Stomach smooth muscle (tissue), 2 donors: ENCODE results near the gene CD80.
"Not testable (repeated sequence)": the region's sequence is repeated elsewhere in the genome, so short reads cannot be mapped to it uniquely, and the experiment has no call there.

Experiments used
- H3K27ac ChIP-seq: one replicate; pipeline ENCODE4 v1.7.0; 2013; ENCODE audit warnings: mild to moderate bottlenecking, low read length, inconsistent platforms
- H3K27me3 ChIP-seq, 2 donors: one replicate each; pipeline ENCODE4 v1.7.0; 2013; ENCODE audit warnings: low read length in 2 of 2; ENCODE audit not compliant: insufficient read depth in 2 of 2, control insufficient read depth in 1 of 2
- H3K36me3 ChIP-seq, 2 donors: one replicate each; pipeline ENCODE4 v1.7.0; 2013; ENCODE audit warnings: low read length in 2 of 2; ENCODE audit not compliant: control insufficient read depth in 2 of 2, insufficient read depth in 2 of 2
- H3K4me1 ChIP-seq: one replicate; pipeline ENCODE4 v1.7.0; 2013; ENCODE audit warnings: low read length; ENCODE audit not compliant: control insufficient read depth, insufficient read depth
- H3K4me3 ChIP-seq, 2 donors: one replicate each; pipeline ENCODE4 v1.7.0; 2013; ENCODE audit warnings: low read length in 2 of 2
- H3K9ac ChIP-seq, 2 donors: one replicate each; pipeline ENCODE4 v1.7.0; 2013; ENCODE audit warnings: low read length in 2 of 2, mild to moderate bottlenecking in 1 of 2
- H3K9me3 ChIP-seq, 2 donors: one replicate each; pipeline ENCODE4 v1.7.0; 2013; ENCODE audit warnings: low read length in 2 of 2; ENCODE audit not compliant: control insufficient read depth in 2 of 2
- donor health status: healthy.
- donor health status: Pancreatic carcinoma.

The CD80 gene

GRCh38 chr3:119582178-119582577, 22.8 kb upstream of the CD80 start:
- Histone ChIP-seq H3K4me1 (peaks cover 8% of the 10 kb centered on the region), H3K9me3 (no peaks in the 10 kb centered on the region), H3K9ac (no peak overlapping the region), H3K27me3 (no peaks in the 10 kb centered on the region), H3K27ac (no peak overlapping the region), H3K4me3 (no peak overlapping the region), H3K36me3 (peaks cover 0 to 4% of the 10 kb centered on the region in 2 donors)

- Histone ChIP-seq H3K9me3 (no peaks in the 10 kb centered on the region), H3K27me3 (no peaks in the 10 kb centered on the region), H3K4me3 (peak overlapping the region; percentile 77 to 80), H3K4me1 (peaks cover 8% of the 10 kb centered on the region), H3K27ac (peak overlapping the region; percentile 91), H3K9ac (peak overlapping the region; percentile 83 to 95), H3K36me3 (no peaks in the 10 kb centered on the region)
These were observed 20.8 kb upstream of the CD80 start for GRCh38 chr3:119580067-119580760.

- Histone ChIP-seq H3K27ac (peak within 1 kb of the TSS; percentile 91), H3K9ac (peak within 1 kb of the TSS; percentile 83 to 95), H3K4me3 (peak within 1 kb of the TSS; percentile 77 to 80), H3K27me3 (no peaks in the 10 kb centered on the region), H3K36me3 (no peaks in the 10 kb centered on the region), H3K9me3 (no peaks in the 10 kb centered on the region), H3K4me1 (peaks cover 8% of the 10 kb centered on the region)
These were observed 20.1 kb upstream of the CD80 start, which contains the start of gene ADPRH for GRCh38 chr3:119579366-119580066. Gene ADPRH (plus strand): TSS chr3:119579492. CDS start chr3:119582170, 2,678 bp downstream.

- Histone ChIP-seq H3K27ac (no peak overlapping the region), H3K4me1 (peaks cover 5% of the 10 kb centered on the region), H3K4me3 (no peak overlapping the region), H3K36me3 (no peaks in the 10 kb centered on the region), H3K9ac (no peak overlapping the region), H3K9me3 (no peaks in the 10 kb centered on the region), H3K27me3 (no peaks in the 10 kb centered on the region)
These were observed 16.1 kb upstream of the CD80 start for GRCh38 chr3:119575507-119575906.

GRCh38 chr3:119571688-119572087, 12.3 kb upstream of the CD80 start:
- H3K9me3 ChIP-seq = no peaks in the 10 kb centered on the region
- no peak overlapping the region for H3K27ac ChIP-seq
- no peaks in the 10 kb centered on the region for H3K36me3 ChIP-seq
- no peak overlapping the region for H3K9ac ChIP-seq
- no peak overlapping the region for H3K4me3 ChIP-seq
- no peaks in the 10 kb centered on the region for H3K27me3 ChIP-seq
- H3K4me1 ChIP-seq = no peaks in the 10 kb centered on the region

- no peak overlapping the region for H3K27ac ChIP-seq
- H3K4me3 ChIP-seq = no peak overlapping the region
- H3K9ac ChIP-seq = no peak overlapping the region
- H3K36me3 ChIP-seq = no peaks in the 10 kb centered on the region
- H3K27me3 ChIP-seq = no peaks in the 10 kb centered on the region
- no peaks in the 10 kb centered on the region for H3K4me1 ChIP-seq
- no peaks in the 10 kb centered on the region for H3K9me3 ChIP-seq
These were observed 11.8 kb upstream of the CD80 start for GRCh38 chr3:119571230-119571629.

- Histone ChIP-seq H3K27ac (no peak overlapping the region), H3K4me3 (no peak overlapping the region), H3K27me3 (no peaks in the 10 kb centered on the region), H3K9me3 (no peaks in the 10 kb centered on the region), H3K36me3 (no peaks in the 10 kb centered on the region), H3K9ac (no peak overlapping the region), H3K4me1 (no peaks in the 10 kb centered on the region)
These were observed 10.8 kb upstream of the CD80 start for GRCh38 chr3:119570229-119570628.

GRCh38 chr3:119569156-119569555, 9.7 kb upstream of the CD80 start:
- H3K9me3 ChIP-seq = no peaks in the 10 kb centered on the region
- H3K9ac ChIP-seq = no peak overlapping the region
- no peaks in the 10 kb centered on the region for H3K27me3 ChIP-seq
- H3K4me3 ChIP-seq = no peak overlapping the region
- H3K36me3 ChIP-seq = no peaks in the 10 kb centered on the region
- no peak overlapping the region for H3K27ac ChIP-seq
- H3K4me1 ChIP-seq = no peaks in the 10 kb centered on the region

- H3K27me3 ChIP-seq, H3K9ac ChIP-seq, H3K4me3 ChIP-seq, H3K9me3 ChIP-seq, H3K4me1 ChIP-seq, H3K36me3 ChIP-seq, H3K27ac ChIP-seq: not testable (repeated sequence)
These were observed 3.9 kb upstream of the CD80 start for GRCh38 chr3:119563334-119563733.

- no peak overlapping the region for H3K27ac ChIP-seq
- H3K27me3 ChIP-seq = no peaks in the 10 kb centered on the region
- no peaks in the 10 kb centered on the region for H3K36me3 ChIP-seq
- no peak overlapping the region for H3K9ac ChIP-seq
- no peak overlapping the region for H3K4me3 ChIP-seq
- no peaks in the 10 kb centered on the region for H3K4me1 ChIP-seq
- no peaks in the 10 kb centered on the region for H3K9me3 ChIP-seq
These were observed 3.0 kb upstream of the CD80 start for GRCh38 chr3:119562307-119562961.
